ENCODE measurements around the gene SSPN. TPM values are rescaled to one million over a fixed set of nuclear protein-coding genes. Genes with fewer than 3 reads are reported as not detected.

The SSPN gene
- polyA plus RNA-seq, 6 donors from 2014 or later: 1.0 to 6.7 (median 5.0) TPM

- H3K4me3 Mint-ChIP-seq: peak overlapping the region; percentile 87 to 97 (median 94)
- H3K27me3 Mint-ChIP-seq: peaks cover 7 to 31% (median 19%) of the 10 kb centered on the region in 3 donors
- DNase-seq (peak; percentile 20), ATAC-seq (ENCODE audit: low read depth in 2 of 2) (peak; percentile 67 to 69)
- H3K27ac Mint-ChIP-seq: peak overlapping the region in 3 of 6 donors; percentile 56 to 91 (median 68)
- H3K9me3 Mint-ChIP-seq: no peaks in the 10 kb centered on the region
- H3K36me3 Mint-ChIP-seq: no peaks in the 10 kb centered on the region
- peaks cover 0 to 14% (median 8%) of the 10 kb centered on the region in 3 donors for H3K4me1 Mint-ChIP-seq
These were observed 458 bp downstream of the SSPN start for GRCh38 chr12:26195641-26196420.

- H3K27me3 Mint-ChIP-seq: peaks cover 7 to 31% (median 19%) of the 10 kb centered on the region in 3 donors
- ATAC-seq (ENCODE audit: low read depth in 2 of 2) (no peak), DNase-seq (no peak)
- peak overlapping the region in 2 of 6 donors; percentile 15 to 24 for H3K27ac Mint-ChIP-seq
- peaks cover 0 to 14% (median 8%) of the 10 kb centered on the region in 3 donors for H3K4me1 Mint-ChIP-seq
- no peaks in the 10 kb centered on the region for H3K36me3 Mint-ChIP-seq
- peak overlapping the region in 7 of 8 donors; percentile 87 to 95 (median 94) for H3K4me3 Mint-ChIP-seq
- no peaks in the 10 kb centered on the region for H3K9me3 Mint-ChIP-seq
These were observed 996 bp downstream of the SSPN start for GRCh38 chr12:26196421-26196716.

DNA sequence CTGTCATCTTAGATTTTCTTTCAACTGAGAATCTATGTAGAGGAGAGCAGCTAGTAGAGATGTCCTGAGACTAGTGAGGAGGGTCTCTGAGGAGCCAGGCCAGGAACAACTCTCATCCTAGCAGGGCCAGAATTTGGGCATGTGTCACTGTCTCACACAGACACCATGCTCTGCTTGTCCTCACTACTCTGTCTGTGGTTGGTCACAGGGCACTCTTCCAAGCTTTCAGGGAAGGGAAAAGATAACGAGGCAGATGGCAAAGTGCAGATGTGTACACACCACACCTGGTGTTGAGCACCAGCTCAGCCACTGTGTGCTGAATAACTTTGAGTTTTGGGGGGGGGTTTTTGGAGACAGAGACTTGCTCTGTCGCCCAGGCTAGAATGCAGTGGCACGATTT is 2.5 kb downstream of the SSPN start:
- no peaks in the 10 kb centered on the region for H3K36me3 Mint-ChIP-seq
- DNase-seq (no peak), ATAC-seq (ENCODE audit: low read depth in 2 of 2) (no peak)
- peaks cover 7 to 36% (median 19%) of the 10 kb centered on the region in 3 donors for H3K27me3 Mint-ChIP-seq
- H3K9me3 Mint-ChIP-seq: no peaks in the 10 kb centered on the region
- peak overlapping the region in 2 of 8 donors; percentile 1 to 46 for H3K4me3 Mint-ChIP-seq
- peaks cover 0 to 14% (median 12%) of the 10 kb centered on the region in 3 donors for H3K4me1 Mint-ChIP-seq
- no peak overlapping the region for H3K27ac Mint-ChIP-seq

DNA sequence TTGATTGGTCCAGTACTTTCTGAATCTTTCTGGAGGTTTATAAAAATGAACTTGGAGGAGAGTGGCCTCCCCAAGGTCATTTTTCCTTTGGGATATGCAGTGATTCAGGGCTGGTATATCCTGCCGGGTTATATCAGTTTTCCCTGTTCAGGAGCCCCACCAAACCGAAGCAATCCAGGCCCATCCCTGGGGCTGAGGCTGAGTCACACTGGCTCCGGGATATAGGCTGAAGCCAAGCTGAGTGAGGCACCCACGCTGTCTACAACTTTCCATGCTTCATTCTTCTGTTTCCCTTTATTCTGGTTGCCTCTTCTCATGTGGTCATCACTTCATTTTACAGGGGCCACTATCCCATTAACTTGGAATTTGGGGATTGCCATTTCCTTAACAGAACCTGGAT is 3.4 kb downstream of the SSPN start:
- ATAC-seq (ENCODE audit: low read depth in 2 of 2) (no peak), DNase-seq (no peak)
- H3K27me3 Mint-ChIP-seq: peaks cover 7 to 37% (median 19%) of the 10 kb centered on the region in 3 donors
- no peaks in the 10 kb centered on the region for H3K9me3 Mint-ChIP-seq
- H3K4me1 Mint-ChIP-seq: peaks cover 0 to 14% (median 14%) of the 10 kb centered on the region in 3 donors
- peak overlapping the region in 1 of 8 donors; percentile 0 for H3K4me3 Mint-ChIP-seq
- no peak overlapping the region for H3K27ac Mint-ChIP-seq
- no peaks in the 10 kb centered on the region for H3K36me3 Mint-ChIP-seq

DNA sequence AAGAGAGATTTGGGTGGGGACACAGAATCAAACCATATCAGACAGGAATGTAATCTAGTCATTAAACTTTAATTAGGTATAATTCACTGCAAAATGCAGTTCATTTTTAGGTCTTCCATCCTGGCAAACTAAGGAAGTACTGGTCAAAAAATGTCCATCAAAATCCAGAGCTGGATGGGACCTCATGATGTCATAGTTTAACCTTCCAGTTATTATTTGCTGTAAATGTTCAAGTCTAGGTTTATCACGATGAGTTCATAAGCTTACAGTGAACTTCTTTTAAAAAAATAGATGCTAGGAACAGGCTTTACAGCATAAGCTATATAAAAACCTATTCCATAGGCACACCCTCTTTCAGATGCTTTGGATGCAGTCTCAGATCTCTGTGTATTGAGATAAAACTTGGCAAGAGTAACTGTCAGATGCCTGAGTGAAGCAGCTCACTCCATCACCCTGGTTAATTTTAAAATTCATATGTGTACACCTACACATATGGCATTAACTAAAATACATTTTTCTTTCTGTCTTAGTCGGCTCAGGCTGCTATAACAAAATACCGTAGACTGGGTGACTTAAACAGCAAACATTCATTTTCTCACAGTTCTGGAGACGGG is 7.9 kb downstream of the SSPN start:
- no peak overlapping the region for H3K4me3 Mint-ChIP-seq
- no peak overlapping the region for H3K27ac Mint-ChIP-seq
- H3K4me1 Mint-ChIP-seq: peaks cover 0 to 6% (median 0%) of the 10 kb centered on the region in 3 donors
- H3K27me3 Mint-ChIP-seq: peaks cover 0 to 19% (median 4%) of the 10 kb centered on the region in 3 donors
- no peaks in the 10 kb centered on the region for H3K9me3 Mint-ChIP-seq
- no peak for DNase-seq
- no peak for ATAC-seq (ENCODE audit: low read depth in 2 of 2)
- H3K36me3 Mint-ChIP-seq: no peaks in the 10 kb centered on the region

DNA sequence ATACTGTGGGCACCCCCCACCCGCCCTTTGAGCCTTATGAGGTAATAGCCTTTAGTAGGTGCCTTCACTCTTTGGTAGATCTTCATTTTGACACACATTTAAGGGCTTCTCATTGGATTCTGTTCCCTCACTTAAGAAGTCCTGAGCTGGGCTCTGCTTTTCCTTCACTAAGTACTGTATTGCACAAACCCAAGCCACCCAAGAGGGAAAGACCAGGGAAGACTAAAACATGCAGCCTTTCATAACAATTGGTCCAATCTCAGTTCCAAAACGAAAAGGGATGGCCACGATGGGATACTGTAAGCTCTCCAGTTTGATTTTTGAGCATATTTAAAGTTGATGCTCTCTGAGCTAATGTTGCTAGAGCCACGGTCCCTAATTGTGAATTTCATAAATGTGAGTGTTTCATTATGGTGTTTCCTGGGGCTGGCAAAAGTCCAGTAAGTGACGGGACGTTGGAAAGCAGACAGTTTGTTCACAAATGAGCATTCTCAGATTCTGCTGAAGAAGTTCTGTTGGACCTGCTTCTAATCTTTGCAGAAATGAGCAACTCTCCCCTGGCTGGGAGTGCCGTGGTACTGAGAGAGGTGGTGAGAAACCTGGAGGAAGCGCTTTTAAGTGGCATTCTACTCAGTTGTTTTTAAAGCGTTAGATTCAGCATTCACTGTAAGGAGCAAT is 9.4 kb downstream of the SSPN start:
- H3K9me3 Mint-ChIP-seq: no peaks in the 10 kb centered on the region
- no peak overlapping the region for H3K27ac Mint-ChIP-seq
- H3K27me3 Mint-ChIP-seq: peaks cover 0 to 18% (median 0%) of the 10 kb centered on the region in 3 donors
- ATAC-seq (ENCODE audit: low read depth in 2 of 2): no peak
- peaks cover 0 to 6% (median 0%) of the 10 kb centered on the region in 3 donors for H3K4me1 Mint-ChIP-seq
- no peaks in the 10 kb centered on the region for H3K36me3 Mint-ChIP-seq
- no peak overlapping the region for H3K4me3 Mint-ChIP-seq
- no peak for DNase-seq

- Mint-ChIP-seq H3K9me3 (no peaks in the 10 kb centered on the region), H3K36me3 (no peaks in the 10 kb centered on the region), H3K4me3 (no peak overlapping the region), H3K4me1 (peaks cover 0 to 6% (median 0%) of the 10 kb centered on the region in 3 donors), H3K27me3 (peaks cover 0 to 18% (median 0%) of the 10 kb centered on the region in 3 donors), H3K27ac (no peak overlapping the region)
- DNase-seq (no peak), ATAC-seq (ENCODE audit: low read depth in 2 of 2) (no peak)
These were observed 9.9 kb downstream of the SSPN start for GRCh38 chr12:26205298-26205697.

GRCh38 chr12:26205941-26206340 is 10.6 kb downstream of the SSPN start:
- ATAC-seq (ENCODE audit: low read depth in 2 of 2) (no peak), DNase-seq (no peak)
- Mint-ChIP-seq H3K27me3 (peaks cover 0 to 18% (median 0%) of the 10 kb centered on the region in 3 donors), H3K27ac (no peak overlapping the region), H3K4me1 (peaks cover 0 to 6% (median 0%) of the 10 kb centered on the region in 3 donors), H3K4me3 (no peak overlapping the region), H3K36me3 (no peaks in the 10 kb centered on the region), H3K9me3 (no peaks in the 10 kb centered on the region)

DNA sequence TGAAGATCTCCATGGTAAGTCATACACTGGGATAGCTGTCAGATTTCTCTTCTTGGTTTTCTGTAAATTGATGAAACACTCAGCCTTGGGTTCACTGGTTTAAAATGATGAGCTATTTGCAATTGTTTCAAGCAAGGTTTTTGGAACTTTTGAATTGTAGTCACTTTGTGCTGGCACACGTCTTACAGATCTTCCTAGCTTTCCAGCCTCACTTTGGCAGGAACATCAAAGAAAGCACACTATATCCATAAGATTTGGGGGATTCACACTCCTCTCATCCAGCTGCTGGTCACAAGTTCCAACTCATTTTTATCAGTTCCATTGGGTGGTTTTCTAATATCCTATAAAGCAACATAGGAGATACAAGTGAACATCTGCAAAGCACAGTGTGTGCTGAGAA is 16.0 kb downstream of the SSPN start:
- Mint-ChIP-seq H3K36me3 (no peaks in the 10 kb centered on the region), H3K9me3 (peaks cover 0 to 1% (median 0%) of the 10 kb centered on the region in 7 donors)
- DNase-seq: no peak

DNA sequence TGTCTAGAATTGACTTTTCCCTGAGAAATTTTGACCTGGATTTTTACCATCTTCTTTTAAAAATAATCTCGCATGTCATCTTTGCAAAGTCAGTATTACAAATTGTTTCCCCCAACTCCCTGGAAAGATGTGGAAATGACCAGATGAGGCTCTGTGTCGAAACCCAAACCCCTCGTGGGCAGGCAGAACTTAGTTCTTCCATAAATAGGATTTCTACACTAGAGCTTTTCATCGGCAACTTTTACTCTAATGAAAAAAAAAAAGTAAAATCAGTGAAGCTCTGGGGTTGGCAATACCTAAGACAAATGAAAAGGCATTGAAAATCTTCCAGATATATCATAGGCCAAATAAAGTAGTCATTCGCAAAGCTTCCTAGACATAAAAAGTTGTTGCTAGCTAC is 17.0 kb downstream of the SSPN start:
- no peak overlapping the region for H3K4me3 Mint-ChIP-seq
- ATAC-seq (ENCODE audit: low read depth in 2 of 2) (no peak), DNase-seq (no peak)
- peaks cover 0 to 10% (median 8%) of the 10 kb centered on the region in 3 donors for H3K27me3 Mint-ChIP-seq
- H3K9me3 Mint-ChIP-seq: peaks cover 0 to 1% (median 0%) of the 10 kb centered on the region in 7 donors
- no peaks in the 10 kb centered on the region for H3K36me3 Mint-ChIP-seq
- H3K27ac Mint-ChIP-seq: no peak overlapping the region
- H3K4me1 Mint-ChIP-seq: no peaks in the 10 kb centered on the region

More for the DNA sequence above, 16.0 kb downstream of the SSPN start:
- H3K4me3 Mint-ChIP-seq: no peak overlapping the region
- no peak overlapping the region for H3K27ac Mint-ChIP-seq
- ATAC-seq (ENCODE audit: low read depth in 2 of 2): no peak
- peaks cover 0 to 10% (median 8%) of the 10 kb centered on the region in 3 donors for H3K27me3 Mint-ChIP-seq
- H3K4me1 Mint-ChIP-seq: no peaks in the 10 kb centered on the region

GRCh38 chr12:26212988-26213387 is 17.6 kb downstream of the SSPN start:
- Mint-ChIP-seq H3K4me1 (no peaks in the 10 kb centered on the region), H3K27me3 (peaks cover 0 to 10% (median 8%) of the 10 kb centered on the region in 3 donors), H3K4me3 (no peak overlapping the region), H3K27ac (no peak overlapping the region), H3K36me3 (no peaks in the 10 kb centered on the region), H3K9me3 (peaks cover 0 to 1% (median 0%) of the 10 kb centered on the region in 7 donors)
- DNase-seq (no peak), ATAC-seq (ENCODE audit: low read depth in 2 of 2) (no peak)

DNA sequence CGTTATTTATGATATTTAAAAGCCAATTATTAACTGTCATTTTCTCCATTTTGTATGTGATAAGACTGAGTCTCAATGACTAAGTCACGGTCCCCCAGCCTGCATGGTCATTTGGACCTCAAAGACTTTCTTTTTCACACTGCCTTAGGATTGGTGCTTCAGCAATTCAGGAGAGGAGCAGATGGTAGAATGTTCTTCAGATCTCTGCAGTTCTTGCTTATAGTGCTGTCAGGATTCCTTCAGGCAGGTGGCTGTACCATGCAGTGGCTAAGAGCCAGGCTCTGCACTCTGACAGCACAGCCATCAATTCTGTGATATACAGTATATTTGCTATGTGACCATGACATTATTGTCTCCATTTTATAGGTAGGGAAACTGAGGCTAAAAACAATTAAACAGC is 18.7 kb downstream of the SSPN start:
- Mint-ChIP-seq H3K36me3 (no peaks in the 10 kb centered on the region), H3K27me3 (peaks cover 0 to 10% (median 8%) of the 10 kb centered on the region in 3 donors), H3K4me1 (no peaks in the 10 kb centered on the region), H3K4me3 (no peak overlapping the region), H3K9me3 (peaks cover 0 to 1% (median 0%) of the 10 kb centered on the region in 7 donors), H3K27ac (no peak overlapping the region)
- DNase-seq: no peak
- ATAC-seq (ENCODE audit: low read depth in 2 of 2): no peak

- DNase-seq: no peak
- Mint-ChIP-seq H3K4me3 (no peak overlapping the region), H3K9me3 (peaks cover 0 to 1% (median 0%) of the 10 kb centered on the region in 7 donors), H3K27ac (peak overlapping the region in 1 of 6 donors; percentile 55), H3K36me3 (no peaks in the 10 kb centered on the region), H3K27me3 (peaks cover 0 to 5% (median 0%) of the 10 kb centered on the region in 3 donors), H3K4me1 (no peaks in the 10 kb centered on the region)
- no peak for ATAC-seq (ENCODE audit: low read depth in 2 of 2)
These were observed 24.4 kb downstream of the SSPN start for GRCh38 chr12:26219736-26220135.
